Left kidney (tissue), 2 donors: ENCODE measurements around the gene CAMTA1. TPM values are rescaled to one million over a fixed set of nuclear protein-coding genes. Genes with fewer than 3 reads are reported as not detected.
"Not testable (repeated sequence)": the region's sequence is repeated elsewhere in the genome, so short reads cannot be mapped to it uniquely, and the experiment has no call there.

Experiments used
- DNase-seq: peaks from one replicate; pipeline ENCODE4 v3.0.0-alpha.2; 2013
- polyA plus RNA-seq: library from polyadenylated mRNA; unstranded; fragments of 120-200 nt; gene quantifications from one replicate; pipeline ENCODE4 v1.2.1, GENCODE V29; 2013; ENCODE audit not compliant: insufficient read length

CAMTA1 gene
- polyA plus RNA-seq, 1 donor = 88.8 TPM

- DNase-seq = no peak
Observed at GRCh38 chr1:7108251-7108650, 323.0 kb downstream of the CAMTA1 start.

- no peak for DNase-seq
Observed at GRCh38 chr1:7109901-7110300, 324.6 kb downstream of the CAMTA1 start.

GRCh38 chr1:7110321-7110720 lies 325.1 kb downstream of the CAMTA1 start:
- DNase-seq = no peak

GRCh38 chr1:7111853-7112252 lies 326.6 kb downstream of the CAMTA1 start:
- DNase-seq = no peak

- DNase-seq = no peak
Observed at GRCh38 chr1:7113136-7113535, 327.9 kb downstream of the CAMTA1 start.

GRCh38 chr1:7113822-7114221 lies 328.6 kb downstream of the CAMTA1 start:
- DNase-seq = no peak

GRCh38 chr1:7116001-7116400 lies 330.7 kb downstream of the CAMTA1 start:
- DNase-seq = no peak

GRCh38 chr1:7117399-7118281 lies 332.4 kb downstream of the CAMTA1 start:
- peak; percentile 54 for DNase-seq

GRCh38 chr1:7119156-7119555 lies 333.9 kb downstream of the CAMTA1 start:
- DNase-seq = no peak

GRCh38 chr1:7120863-7121621 lies 335.8 kb downstream of the CAMTA1 start:
- DNase-seq = no peak

GRCh38 chr1:7121622-7121988 lies 336.4 kb downstream of the CAMTA1 start:
- DNase-seq = no peak

- no peak for DNase-seq
Observed at GRCh38 chr1:7127322-7128075, 342.2 kb downstream of the CAMTA1 start.

GRCh38 chr1:7128293-7128692 lies 343.0 kb downstream of the CAMTA1 start:
- no peak for DNase-seq

- DNase-seq = no peak
Observed at GRCh38 chr1:7130127-7130526, 344.9 kb downstream of the CAMTA1 start.

- no peak for DNase-seq
Observed at GRCh38 chr1:7135493-7135892, 350.2 kb downstream of the CAMTA1 start.

- no peak for DNase-seq
Observed at GRCh38 chr1:7136166-7136953, 351.1 kb downstream of the CAMTA1 start.

- no peak for DNase-seq
Observed at GRCh38 chr1:7140251-7140650, 355.0 kb downstream of the CAMTA1 start.

- no peak for DNase-seq
Observed at GRCh38 chr1:7145947-7146346, 360.7 kb downstream of the CAMTA1 start.

- no peak for DNase-seq
Observed at GRCh38 chr1:7146710-7147109, 361.5 kb downstream of the CAMTA1 start.

- not testable (repeated sequence) for DNase-seq
Observed at GRCh38 chr1:7147581-7148282, 362.5 kb downstream of the CAMTA1 start.
